ENCODE measurements around the gene PSG4. TPM values are rescaled to one million over a fixed set of nuclear protein-coding genes. Genes with fewer than 3 reads are reported as not detected.
A peak's percentile ranks its signal among the peaks of the same experiment; 100 is the strongest.
"Not testable (repeated sequence)": the region's sequence is repeated elsewhere in the genome, so short reads cannot be mapped to it uniquely, and the experiment has no call there.

The PSG4 gene
- total RNA-seq, 1 experiment from 2014 or later: 0.10 TPM

GRCh38 chr19:43226986-43227385 lies 21.5 kb upstream of the PSG4 start:
- H3K4me3 ChIP-seq (ENCODE audit: low read depth in 2 of 2, low read length in 2 of 2); H3K27ac ChIP-seq (ENCODE audit: low read length); H3K9me3 ChIP-seq (ENCODE audit: control insufficient read depth, insufficient read depth, low read depth, low read length); BruUV-seq (replicated peaks); H3K36me3 ChIP-seq (ENCODE audit: control insufficient read depth, insufficient read depth, low read length); in situ Hi-C loops (cut with HindIII; ENCODE audit: low pct_unique_long_range_greater_than_20kb, low sequenced_read_pairs); H3K4me1 ChIP-seq (ENCODE audit: control insufficient read depth, insufficient read depth, low read length); POLR2A ChIA-PET; CTCF ChIA-PET; DNase-seq (ENCODE audit: low read depth, low spot score); H3K27me3 ChIP-seq (ENCODE audit: control insufficient read depth, insufficient read depth, low read length): not testable (repeated sequence)
- intact Hi-C loops (cut with micrococcal nuclease; ENCODE audit: unreplicated experiment): loop anchor here (5.0 to 10.0 kb wide), 2 partner anchors 45 to 122 kb away; no protein-coding TSS in a partner anchor
- TF ChIP-seq CTCF (IDR thresholded peaks at IDR 0.05): peak; percentile 38; the same call in 1 of the 2 replicates
- ATAC-seq: 0 out of 2 replicates have a peak, but pooled peaks have one; percentile 66

- no peaks in the 10 kb centered on the region for H3K9me3 ChIP-seq (ENCODE audit: control insufficient read depth, insufficient read depth, low read depth, low read length)
- no peak overlapping the region for H3K4me3 ChIP-seq (ENCODE audit: low read depth in 2 of 2, low read length in 2 of 2)
- ChIA-PET CTCF (no interaction called here), POLR2A (interaction anchor here (0.9 kb wide), 1 partner anchor 122 kb away, joined by 3 read pairs; no protein-coding TSS in a partner anchor)
- no peak overlapping the region for H3K27ac ChIP-seq (ENCODE audit: low read length)
- no peaks in the 10 kb centered on the region; the same call in 1 of the 2 replicates for H3K4me1 ChIP-seq (ENCODE audit: control insufficient read depth, insufficient read depth, low read length)
- no TSS peak for BruUV-seq (replicated peaks)
- no peak for DNase-seq (ENCODE audit: low read depth, low spot score)
- no peak for ATAC-seq
- TF ChIP-seq REST (IDR thresholded peaks at IDR 0.05; ENCODE audit: insufficient read depth in 1 of 2, low read depth in 2 of 2, low read length in 1 of 2) (no peak), POLR2AphosphoS5 (IDR thresholded peaks at IDR 0.05; ENCODE audit: low read depth, low read length) (no peak), CTCF (IDR thresholded peaks at IDR 0.05) (no peak), SIN3A (IDR thresholded peaks at IDR 0.05; ENCODE audit: borderline replicate concordance, insufficient read depth, low read depth, low read length) (no peak), TCF7L2 (IDR thresholded peaks at IDR 0.05; ENCODE audit: low read depth, low read length) (no peak)
- in situ Hi-C loops (cut with HindIII; ENCODE audit: low pct_unique_long_range_greater_than_20kb, low sequenced_read_pairs): no loop called here
- intact Hi-C loops (cut with micrococcal nuclease; ENCODE audit: unreplicated experiment): loop anchor here (5.0 to 10.0 kb wide), 2 partner anchors 47 to 120 kb away; no protein-coding TSS in a partner anchor
- H3K27me3 ChIP-seq (ENCODE audit: control insufficient read depth, insufficient read depth, low read length): no peaks in the 10 kb centered on the region
- no peaks in the 10 kb centered on the region for H3K36me3 ChIP-seq (ENCODE audit: control insufficient read depth, insufficient read depth, low read length)
These were observed 19.4 kb upstream of the PSG4 start for GRCh38 chr19:43224855-43225253.

Data from Panc1 (cell line).